ENCODE results near the gene ARMC7.
"Not testable (repeated sequence)": the region's sequence is repeated elsewhere in the genome, so short reads cannot be mapped to it uniquely, and the experiment has no call there.

The ARMC7 gene

GRCh38 chr17:75155191-75155601 lies 45.4 kb downstream of the ARMC7 start:
- no peaks in the 10 kb centered on the region for H3F3A ChIP-seq (ENCODE audit: low read depth)
- no peak for TF ChIP-seq EZH2phosphoT487 (IDR thresholded peaks at IDR 0.05; ENCODE audit: borderline replicate concordance)
- H3K36me3 ChIP-seq (ENCODE audit: insufficient read depth, low read length): no peaks in the 10 kb centered on the region
- peak overlapping the region; percentile 92 for H3K4me3 ChIP-seq (ENCODE audit: low read length, poor library complexity, severe bottlenecking)
- peak overlapping the region; percentile 54 for H3K9ac ChIP-seq (ENCODE audit: low read depth, low read length, poor library complexity, severe bottlenecking)
- peaks cover 34% of the 10 kb centered on the region for H4K20me1 ChIP-seq (ENCODE audit: insufficient read depth, low read length, poor library complexity, severe bottlenecking)
- H3K79me2 ChIP-seq (ENCODE audit: insufficient read depth, low read length): peaks cover 41% of the 10 kb centered on the region
- peak overlapping the region; percentile 49; the same call in 1 of the 2 replicates for H2AFZ ChIP-seq (ENCODE audit: low read length)
- peaks cover 24% of the 10 kb centered on the region for H3K4me1 ChIP-seq (ENCODE audit: insufficient read depth, low read length, poor library complexity, severe bottlenecking)
- H3K9me3 ChIP-seq (ENCODE audit: insufficient read depth, low read depth, low read length): no peaks in the 10 kb centered on the region
- no peaks in the 10 kb centered on the region for H3K9me2 ChIP-seq (replicated peaks; ENCODE audit: low read depth, low read length)
- peak overlapping the region; percentile 75 for H3K4me2 ChIP-seq (ENCODE audit: low read depth, low read length, poor library complexity, severe bottlenecking)
- no peaks in the 10 kb centered on the region for H3K27me3 ChIP-seq (ENCODE audit: insufficient read depth, low read length, poor library complexity, severe bottlenecking)

DNA sequence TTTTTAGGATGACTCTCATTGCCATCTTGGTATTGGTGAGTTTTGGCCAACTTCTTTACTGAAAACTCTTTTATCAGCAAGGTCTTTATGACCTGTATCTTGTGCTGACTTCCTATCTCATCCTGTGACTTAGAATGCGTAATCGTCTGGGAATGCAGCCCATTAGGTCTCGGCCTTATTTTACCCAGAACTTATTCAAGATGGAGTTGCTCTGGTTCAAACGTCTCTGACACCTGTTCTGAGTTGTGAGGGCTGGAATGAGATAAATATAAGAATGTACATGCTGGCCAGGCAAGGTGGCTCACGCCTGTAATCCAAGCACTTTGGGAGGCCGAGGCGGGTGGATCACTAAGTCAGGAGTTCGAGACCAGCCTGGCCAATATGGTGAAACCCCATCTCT lies 48.7 kb downstream of the ARMC7 start:
- H3K36me3 ChIP-seq (ENCODE audit: insufficient read depth, low read length); H2AFZ ChIP-seq (ENCODE audit: low read length); H3K27me3 ChIP-seq (ENCODE audit: insufficient read depth, low read length, poor library complexity, severe bottlenecking); H3K4me2 ChIP-seq (ENCODE audit: low read depth, low read length, poor library complexity, severe bottlenecking); H3K4me1 ChIP-seq (ENCODE audit: insufficient read depth, low read length, poor library complexity, severe bottlenecking); H3K9ac ChIP-seq (ENCODE audit: low read depth, low read length, poor library complexity, severe bottlenecking); H4K20me1 ChIP-seq (ENCODE audit: insufficient read depth, low read length, poor library complexity, severe bottlenecking); H3K9me2 ChIP-seq (replicated peaks; ENCODE audit: low read depth, low read length); H3K4me3 ChIP-seq (ENCODE audit: low read length, poor library complexity, severe bottlenecking); H3F3A ChIP-seq (ENCODE audit: low read depth); H3K9me3 ChIP-seq (ENCODE audit: insufficient read depth, low read depth, low read length); H3K79me2 ChIP-seq (ENCODE audit: insufficient read depth, low read length): not testable (repeated sequence)

DNA sequence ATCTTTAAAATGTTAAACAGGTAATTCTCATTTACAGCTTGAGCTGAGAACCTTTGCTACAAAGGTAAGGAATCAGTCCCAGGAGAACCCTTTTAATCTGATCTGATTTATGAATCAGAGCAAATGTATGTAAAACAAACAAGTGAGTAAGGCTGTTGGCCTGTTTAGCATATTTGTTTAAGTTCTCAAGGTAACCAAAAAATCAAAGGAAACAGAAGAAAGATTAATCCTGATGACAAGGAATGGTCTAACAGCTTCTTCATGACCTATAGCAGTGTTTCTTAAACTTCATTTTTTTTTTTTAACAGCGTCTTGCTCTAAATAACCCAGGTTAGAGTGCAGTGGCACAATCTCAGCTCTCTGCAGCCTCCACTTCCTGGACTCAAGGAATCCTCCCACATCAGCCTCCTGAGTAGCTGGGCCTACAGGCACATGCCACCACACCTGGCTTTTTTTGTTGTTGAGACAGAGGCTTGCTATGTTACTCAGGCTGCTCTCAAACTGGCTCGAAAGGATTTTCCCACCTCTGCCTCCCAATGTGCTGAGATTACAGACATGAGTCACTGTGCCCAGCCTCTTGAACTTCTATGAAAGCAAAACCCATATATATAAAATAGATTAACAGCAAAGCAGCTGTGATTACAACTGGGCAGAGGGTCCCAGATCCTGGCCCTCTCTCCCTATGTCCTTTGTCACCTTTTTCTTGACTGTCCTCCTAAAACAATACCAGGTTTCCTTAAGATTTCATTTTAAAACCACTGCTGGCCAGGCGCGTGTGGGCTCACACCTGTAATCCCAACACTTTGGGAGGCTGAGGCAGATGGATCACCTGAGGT lies 49.6 kb downstream of the ARMC7 start:
- Histone ChIP-seq H3K27me3 (ENCODE audit: insufficient read depth, low read length, poor library complexity, severe bottlenecking) (no peaks in the 10 kb centered on the region), H4K20me1 (ENCODE audit: insufficient read depth, low read length, poor library complexity, severe bottlenecking) (no peaks in the 10 kb centered on the region), H3K4me2 (ENCODE audit: low read depth, low read length, poor library complexity, severe bottlenecking) (no peak overlapping the region), H3K9me2 (replicated peaks; ENCODE audit: low read depth, low read length) (no peaks in the 10 kb centered on the region), H2AFZ (ENCODE audit: low read length) (no peak overlapping the region), H3K4me1 (ENCODE audit: insufficient read depth, low read length, poor library complexity, severe bottlenecking) (peaks cover 10% of the 10 kb centered on the region), H3K9me3 (ENCODE audit: insufficient read depth, low read depth, low read length) (no peaks in the 10 kb centered on the region), H3K36me3 (ENCODE audit: insufficient read depth, low read length) (peaks cover 9% of the 10 kb centered on the region; the same call in 1 of the 2 replicates), H3K4me3 (ENCODE audit: low read length, poor library complexity, severe bottlenecking) (no peak overlapping the region), H3F3A (ENCODE audit: low read depth) (no peaks in the 10 kb centered on the region; the same call in 1 of the 2 replicates), H3K79me2 (ENCODE audit: insufficient read depth, low read length) (no peaks in the 10 kb centered on the region), H3K9ac (ENCODE audit: low read depth, low read length, poor library complexity, severe bottlenecking) (no peak overlapping the region)
- TF ChIP-seq CTCF (conservative IDR thresholded peaks at IDR 0.05; ENCODE audit: low read length): no peak
- TF ChIP-seq EZH2phosphoT487 (IDR thresholded peaks at IDR 0.05; ENCODE audit: borderline replicate concordance): no peak

- no peaks in the 10 kb centered on the region for H3K9me2 ChIP-seq (replicated peaks; ENCODE audit: low read depth, low read length)
- H2AFZ ChIP-seq (ENCODE audit: low read length): no peak overlapping the region
- H3K36me3 ChIP-seq (ENCODE audit: insufficient read depth, low read length): peaks cover 9% of the 10 kb centered on the region; the same call in 1 of the 2 replicates
- TF ChIP-seq CTCF (conservative IDR thresholded peaks at IDR 0.05; ENCODE audit: low read length): no peak
- no peak for TF ChIP-seq EZH2phosphoT487 (IDR thresholded peaks at IDR 0.05; ENCODE audit: borderline replicate concordance)
- H3K4me3 ChIP-seq (ENCODE audit: low read length, poor library complexity, severe bottlenecking): no peak overlapping the region
- H3K9ac ChIP-seq (ENCODE audit: low read depth, low read length, poor library complexity, severe bottlenecking): no peak overlapping the region
- no peaks in the 10 kb centered on the region for H4K20me1 ChIP-seq (ENCODE audit: insufficient read depth, low read length, poor library complexity, severe bottlenecking)
- H3K4me2 ChIP-seq (ENCODE audit: low read depth, low read length, poor library complexity, severe bottlenecking): no peak overlapping the region
- no peaks in the 10 kb centered on the region; the same call in 1 of the 2 replicates for H3F3A ChIP-seq (ENCODE audit: low read depth)
- H3K4me1 ChIP-seq (ENCODE audit: insufficient read depth, low read length, poor library complexity, severe bottlenecking): peaks cover 4% of the 10 kb centered on the region
- no peaks in the 10 kb centered on the region for H3K9me3 ChIP-seq (ENCODE audit: insufficient read depth, low read depth, low read length)
- H3K27me3 ChIP-seq (ENCODE audit: insufficient read depth, low read length, poor library complexity, severe bottlenecking): no peaks in the 10 kb centered on the region
- H3K79me2 ChIP-seq (ENCODE audit: insufficient read depth, low read length): no peaks in the 10 kb centered on the region
These were observed 50.4 kb downstream of the ARMC7 start for GRCh38 chr17:75160211-75160610.
